ENCODE results near the gene OR2A42.
"Not testable (repeated sequence)": the region's sequence is repeated elsewhere in the genome, so short reads cannot be mapped to it uniquely, and the experiment has no call there.

OR2A42 gene

GRCh38 chr7:144264692-144265091, 25.3 kb upstream of the OR2A42 start, which contains the start of gene OR2A7:
Gene OR2A7, minus strand, starts transcription at chr7:144264792. Its CDS starts 5,164 bp downstream, at chr7:144259628.
- H2AFZ ChIP-seq (ENCODE audit: insufficient read depth, low read length, poor library complexity); H3K79me1 ChIP-seq (ENCODE audit: low read length); H3K4me3 ChIP-seq (ENCODE audit: low read depth, low read length); H3K36me3 ChIP-seq (ENCODE audit: control insufficient read depth in 1 of 2, insufficient read depth in 2 of 2, low read length in 2 of 2); H2AK5ac ChIP-seq (ENCODE audit: low read length); H4K91ac ChIP-seq (ENCODE audit: low read depth, low read length); H3K14ac ChIP-seq (ENCODE audit: low read length); H3K9me3 ChIP-seq (ENCODE audit: insufficient read depth, low read depth, low read length); H3K4me2 ChIP-seq (ENCODE audit: low read length); H3K9ac ChIP-seq (ENCODE audit: low read length); H3K27me3 ChIP-seq (ENCODE audit: insufficient read depth, low read length); H3K27ac ChIP-seq (ENCODE audit: low read depth, low read length); H3K18ac ChIP-seq (ENCODE audit: low read length); H3K4ac ChIP-seq (ENCODE audit: low read depth, low read length); H4K8ac ChIP-seq (ENCODE audit: low read depth, low read length); H3K23ac ChIP-seq (ENCODE audit: low read length); H4K12ac ChIP-seq (ENCODE audit: low read depth, low read length); H3K4me1 ChIP-seq (ENCODE audit: control insufficient read depth in 1 of 2, insufficient read depth in 2 of 2, low read length in 2 of 2); H2BK12ac ChIP-seq (ENCODE audit: low read length); H2BK120ac ChIP-seq (ENCODE audit: insufficient read depth, low read length, poor library complexity); H3K79me2 ChIP-seq (ENCODE audit: control insufficient read depth, insufficient read depth, low read length, poor library complexity); H2BK5ac ChIP-seq (ENCODE audit: low read depth, low read length, poor library complexity); DNase-seq: not testable (repeated sequence)
- WGBS (ENCODE audit: extremely low coverage, insufficient coverage, insufficient read length): no CpG with 5 or more reads among the region's 7 CpGs

- H3K36me3 ChIP-seq (ENCODE audit: control insufficient read depth in 1 of 2, insufficient read depth in 2 of 2, low read length in 2 of 2); H4K91ac ChIP-seq (ENCODE audit: low read depth, low read length); H2BK12ac ChIP-seq (ENCODE audit: low read length); H3K4me3 ChIP-seq (ENCODE audit: low read depth, low read length); H3K4ac ChIP-seq (ENCODE audit: low read depth, low read length); DNase-seq; H3K4me1 ChIP-seq (ENCODE audit: control insufficient read depth in 1 of 2, insufficient read depth in 2 of 2, low read length in 2 of 2); H3K79me2 ChIP-seq (ENCODE audit: control insufficient read depth, insufficient read depth, low read length, poor library complexity); H2BK120ac ChIP-seq (ENCODE audit: insufficient read depth, low read length, poor library complexity); H3K9me3 ChIP-seq (ENCODE audit: insufficient read depth, low read depth, low read length); H3K18ac ChIP-seq (ENCODE audit: low read length); H2AFZ ChIP-seq (ENCODE audit: insufficient read depth, low read length, poor library complexity); H4K8ac ChIP-seq (ENCODE audit: low read depth, low read length); H2AK5ac ChIP-seq (ENCODE audit: low read length); H3K27ac ChIP-seq (ENCODE audit: low read depth, low read length); H4K12ac ChIP-seq (ENCODE audit: low read depth, low read length); H3K27me3 ChIP-seq (ENCODE audit: insufficient read depth, low read length); H3K14ac ChIP-seq (ENCODE audit: low read length); H3K4me2 ChIP-seq (ENCODE audit: low read length); H3K79me1 ChIP-seq (ENCODE audit: low read length); H3K23ac ChIP-seq (ENCODE audit: low read length); H3K9ac ChIP-seq (ENCODE audit: low read length); H2BK5ac ChIP-seq (ENCODE audit: low read depth, low read length, poor library complexity): not testable (repeated sequence)
- WGBS (ENCODE audit: extremely low coverage, insufficient coverage, insufficient read length): no CpG with 5 or more reads among the region's 2 CpGs
These were observed 22.7 kb upstream of the OR2A42 start for GRCh38 chr7:144262128-144262527.

GRCh38 chr7:144259067-144259466, 19.7 kb upstream of the OR2A42 start:
- not testable (repeated sequence) for H3K27ac ChIP-seq (ENCODE audit: low read depth, low read length); H3K9ac ChIP-seq (ENCODE audit: low read length); H2AK5ac ChIP-seq (ENCODE audit: low read length); H3K27me3 ChIP-seq (ENCODE audit: insufficient read depth, low read length); H4K12ac ChIP-seq (ENCODE audit: low read depth, low read length); H2BK12ac ChIP-seq (ENCODE audit: low read length); H3K79me2 ChIP-seq (ENCODE audit: control insufficient read depth, insufficient read depth, low read length, poor library complexity); H3K4me1 ChIP-seq (ENCODE audit: control insufficient read depth in 1 of 2, insufficient read depth in 2 of 2, low read length in 2 of 2); H2AFZ ChIP-seq (ENCODE audit: insufficient read depth, low read length, poor library complexity); H3K9me3 ChIP-seq (ENCODE audit: insufficient read depth, low read depth, low read length); H3K79me1 ChIP-seq (ENCODE audit: low read length); H3K4ac ChIP-seq (ENCODE audit: low read depth, low read length); H4K91ac ChIP-seq (ENCODE audit: low read depth, low read length); H3K14ac ChIP-seq (ENCODE audit: low read length); DNase-seq; H4K8ac ChIP-seq (ENCODE audit: low read depth, low read length); H3K4me2 ChIP-seq (ENCODE audit: low read length); H2BK5ac ChIP-seq (ENCODE audit: low read depth, low read length, poor library complexity); H3K18ac ChIP-seq (ENCODE audit: low read length); H2BK120ac ChIP-seq (ENCODE audit: insufficient read depth, low read length, poor library complexity); H3K36me3 ChIP-seq (ENCODE audit: control insufficient read depth in 1 of 2, insufficient read depth in 2 of 2, low read length in 2 of 2); H3K4me3 ChIP-seq (ENCODE audit: low read depth, low read length); H3K23ac ChIP-seq (ENCODE audit: low read length)
- no CpG with 5 or more reads among the region's 14 CpGs for WGBS (ENCODE audit: extremely low coverage, insufficient coverage, insufficient read length)

GRCh38 chr7:144256112-144256511, 16.7 kb upstream of the OR2A42 start:
- Histone ChIP-seq H2BK5ac (ENCODE audit: low read depth, low read length, poor library complexity) (no peak overlapping the region), H3K4ac (ENCODE audit: low read depth, low read length) (no peak overlapping the region), H3K23ac (ENCODE audit: low read length) (no peak overlapping the region), H3K4me3 (ENCODE audit: low read depth, low read length) (no peak overlapping the region), H3K27me3 (ENCODE audit: insufficient read depth, low read length) (no peaks in the 10 kb centered on the region), H3K36me3 (ENCODE audit: control insufficient read depth in 1 of 2, insufficient read depth in 2 of 2, low read length in 2 of 2) (no peaks in the 10 kb centered on the region), H2AK5ac (ENCODE audit: low read length) (no peak overlapping the region), H3K9me3 (ENCODE audit: insufficient read depth, low read depth, low read length) (no peaks in the 10 kb centered on the region), H4K8ac (ENCODE audit: low read depth, low read length) (no peak overlapping the region), H3K4me1 (ENCODE audit: control insufficient read depth in 1 of 2, insufficient read depth in 2 of 2, low read length in 2 of 2) (no peaks in the 10 kb centered on the region), H3K79me2 (ENCODE audit: control insufficient read depth, insufficient read depth, low read length, poor library complexity) (no peaks in the 10 kb centered on the region), H4K91ac (ENCODE audit: low read depth, low read length) (no peak overlapping the region), H3K14ac (ENCODE audit: low read length) (no peak overlapping the region), H3K9ac (ENCODE audit: low read length) (no peak overlapping the region), H3K27ac (ENCODE audit: low read depth, low read length) (no peak overlapping the region), H3K18ac (ENCODE audit: low read length) (no peak overlapping the region), H3K4me2 (ENCODE audit: low read length) (no peak overlapping the region), H4K12ac (ENCODE audit: low read depth, low read length) (no peak overlapping the region), H2AFZ (ENCODE audit: insufficient read depth, low read length, poor library complexity) (no peak overlapping the region), H2BK12ac (ENCODE audit: low read length) (no peak overlapping the region), H3K79me1 (ENCODE audit: low read length) (no peaks in the 10 kb centered on the region), H2BK120ac (ENCODE audit: insufficient read depth, low read length, poor library complexity) (no peak overlapping the region)
- peak in 1 of 2 donors; percentile 5 for DNase-seq
- WGBS (ENCODE audit: extremely low coverage, insufficient coverage, insufficient read length): no CpG with 5 or more reads among the region's 3 CpGs
